Right lobe of liver (tissue), 4 donors: ENCODE measurements around the gene PTPRT.

Experiments
- CTCF ChIP-seq, 4 donors: fragments of 200-600 bp in 3 of 4; fragments of 450-650 bp in 1 of 4; IDR thresholded peaks; one replicate each; pipeline versions ENCODE4 v1.5.1 to v1.8.0; 2016 to 2022; ENCODE audit warnings: antibody characterized with exemption in 4 of 4, mild to moderate bottlenecking in 2 of 4
- POLR2A ChIP-seq: fragments of 450-650 bp; IDR thresholded peaks from one replicate; pipeline ENCODE4 v1.6.1; 2017; ENCODE audit warnings: antibody characterized with exemption, mild to moderate bottlenecking
- donor health status: DM: no; HTN: no; CAD: no.
- donor health status: DM: no; HTN: no; CAD: no.
- donor health status: DM: no; HTN: yes; CAD: no.

GRCh38 chr20:42594011-42594410 is 595.7 kb downstream of the PTPRT start:
- no peak for TF ChIP-seq CTCF (IDR thresholded peaks at IDR 0.05)
- TF ChIP-seq POLR2A, result no peak
